HFF-Myc (cell line): ENCODE results near the gene SMIM35.

Experiments
- DNase-seq: peaks from one replicate; pipeline ENCODE4 v3.0.0-alpha.2; 2011; ENCODE audit warnings: low read depth; ENCODE audit errors: extremely low read depth
- H3K4me3 ChIP-seq: replicated peaks from 2 replicates; pipeline ENCODE4 v1.5.1; 2011; ENCODE audit warnings: low read depth, mild to moderate bottlenecking, control low read depth, low read length
- CTCF ChIP-seq: IDR thresholded peaks from 2 replicates; pipeline ENCODE4 v1.5.1; 2012; ENCODE audit warnings: mild to moderate bottlenecking, low read depth, low read length, control low read depth; ENCODE audit errors: missing control alignments

SMIM35 gene

GRCh38 chr11:118082880-118083552, 3.7 kb downstream of the SMIM35 start:
- TF ChIP-seq CTCF, result no peak
- no peak overlapping the region for H3K4me3 ChIP-seq
- no peak for DNase-seq

- H3K4me3 ChIP-seq, result no peak overlapping the region
- TF ChIP-seq CTCF, result no peak
- DNase-seq, result no peak
Observed at GRCh38 chr11:118081241-118081958, 5.4 kb downstream of the SMIM35 start.

GRCh38 chr11:118080296-118080695, 6.5 kb downstream of the SMIM35 start:
- no peak for TF ChIP-seq CTCF
- no peak overlapping the region for H3K4me3 ChIP-seq
- no peak for DNase-seq

GRCh38 chr11:118079491-118079890, 7.3 kb downstream of the SMIM35 start:
- DNase-seq, result no peak
- no peak overlapping the region for H3K4me3 ChIP-seq
- no peak for TF ChIP-seq CTCF

- TF ChIP-seq CTCF, result no peak
- DNase-seq, result no peak
- H3K4me3 ChIP-seq, result no peak overlapping the region
Observed at GRCh38 chr11:118078911-118079411, 7.8 kb downstream of the SMIM35 start.

- no peak for DNase-seq
- H3K4me3 ChIP-seq, result no peak within 1 kb of the TSS
- no peak for TF ChIP-seq CTCF
Observed at GRCh38 chr11:118076754-118077281, 9.9 kb downstream of the SMIM35 start, which contains the start of gene TMPRSS4. TSS of gene TMPRSS4 (plus strand) at chr11:118077078. CDS start at chr11:118077303, 225 bp downstream.
